HG03159 (cell line): ENCODE results near the gene SEC14L2.
"Not testable (repeated sequence)": the region's sequence is repeated elsewhere in the genome, so short reads cannot be mapped to it uniquely, and the experiment has no call there.

Source experiments
- ATAC-seq: cut with Tn5 transposase; IDR thresholded peaks from one replicate; pipeline ENCODE4 v1.9.1; 2021; ENCODE audit warnings: mild to moderate bottlenecking, moderate library complexity; ENCODE audit not compliant: unreplicated experiment

SEC14L2 gene

DNA sequence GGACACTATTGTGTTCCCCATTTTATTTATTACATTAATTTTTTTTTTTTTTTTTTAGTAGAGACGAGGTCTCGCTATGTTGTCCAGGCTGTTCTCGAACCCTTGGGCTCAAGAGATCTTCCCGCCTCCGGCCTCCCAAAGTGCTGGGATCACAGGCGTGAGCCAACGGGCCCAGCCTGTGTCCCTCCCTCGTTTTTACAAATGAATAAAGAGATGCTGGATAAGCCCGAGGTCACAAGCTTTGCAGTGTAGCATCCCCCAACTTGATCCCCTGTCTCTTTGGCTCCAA, 28.5 kb downstream of the SEC14L2 start:
- no peak for ATAC-seq

DNA sequence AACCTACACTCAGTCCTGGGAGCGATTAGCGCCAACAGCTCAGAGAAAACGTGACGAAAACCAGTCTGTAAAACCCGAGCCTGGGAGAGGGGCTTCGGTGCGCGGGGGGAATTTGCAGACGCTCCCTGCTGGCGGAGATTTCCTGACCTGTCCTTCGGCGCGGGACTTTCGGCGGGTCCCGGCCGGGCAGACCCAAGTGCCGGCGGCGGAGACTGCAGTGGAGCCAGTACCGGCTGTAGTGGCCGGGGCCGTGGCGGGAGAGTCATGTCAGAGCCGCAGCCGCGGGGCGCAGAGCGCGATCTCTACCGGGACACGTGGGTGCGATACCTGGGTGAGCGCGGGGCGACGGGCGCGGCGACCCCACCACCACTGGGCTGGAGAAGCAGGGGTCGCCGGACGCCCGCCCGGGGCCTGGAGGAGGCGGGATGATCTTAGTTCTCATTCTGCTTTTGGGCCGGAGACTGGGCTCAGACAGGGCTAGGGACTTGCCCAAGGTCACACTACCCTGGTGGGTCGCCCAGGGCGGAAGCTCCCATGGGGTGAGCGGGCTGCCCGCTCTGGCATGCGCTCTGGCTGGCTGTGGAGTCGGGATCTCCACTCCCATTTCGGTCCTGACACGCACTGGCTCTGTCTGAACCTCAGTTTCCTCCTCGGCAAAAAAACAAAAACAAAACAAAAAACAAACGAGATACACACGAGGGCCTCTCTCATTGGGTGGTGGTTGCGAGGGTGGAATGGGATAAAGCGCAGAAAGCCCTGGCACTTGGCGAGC, 29.0 kb downstream of the SEC14L2 start, which contains the start of gene MTFP1:
MTFP1 (plus strand) TSS at position 153 of the 772 bp plus-strand sequence; CDS start at position 265, 112 bp downstream.
- no peak for ATAC-seq

DNA sequence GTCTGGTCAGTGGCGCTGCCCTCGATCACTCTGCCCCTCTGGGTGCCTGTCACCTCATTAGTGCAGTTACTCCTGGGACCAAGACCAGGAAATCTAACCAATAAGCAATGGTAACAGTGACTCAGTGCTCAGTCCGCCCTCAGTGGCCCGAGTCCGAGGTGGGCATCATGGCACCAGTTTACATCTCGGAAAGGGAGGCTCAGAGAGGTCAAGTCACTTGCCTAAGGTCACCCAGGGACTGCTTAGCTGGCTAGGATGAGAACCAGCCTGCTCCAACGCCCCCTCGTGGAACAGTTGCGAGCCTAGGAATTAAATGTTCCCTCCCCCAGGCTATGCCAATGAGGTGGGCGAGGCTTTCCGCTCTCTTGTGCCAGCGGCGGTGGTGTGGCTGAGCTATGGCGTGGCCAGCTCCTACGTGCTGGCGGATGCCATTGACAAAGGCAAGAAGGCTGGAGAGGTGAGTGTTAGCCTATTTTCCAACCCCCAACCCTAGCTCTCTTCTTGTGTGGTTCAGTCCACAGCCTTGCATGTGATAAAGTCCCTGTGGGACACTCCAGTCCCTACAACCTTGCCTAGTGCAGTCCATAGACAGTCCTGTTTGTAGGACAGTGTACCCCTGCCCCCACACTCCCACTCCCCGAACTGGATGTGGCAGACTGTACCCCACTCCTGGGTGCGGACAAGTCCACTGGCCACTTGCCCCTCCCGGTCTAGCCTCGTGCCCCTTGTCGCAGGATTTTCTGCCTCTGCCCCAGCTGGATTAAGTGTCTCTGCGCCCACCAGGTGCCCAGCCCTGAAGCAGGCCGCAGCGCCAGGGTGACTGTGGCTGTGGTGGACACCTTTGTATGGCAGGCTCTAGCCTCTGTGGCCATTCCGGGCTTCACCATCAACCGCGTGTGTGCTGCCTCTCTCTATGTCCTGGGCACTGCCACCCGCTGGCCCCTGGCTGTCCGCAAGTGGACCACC, 29.9 kb downstream of the SEC14L2 start:
- ATAC-seq = no peak

DNA sequence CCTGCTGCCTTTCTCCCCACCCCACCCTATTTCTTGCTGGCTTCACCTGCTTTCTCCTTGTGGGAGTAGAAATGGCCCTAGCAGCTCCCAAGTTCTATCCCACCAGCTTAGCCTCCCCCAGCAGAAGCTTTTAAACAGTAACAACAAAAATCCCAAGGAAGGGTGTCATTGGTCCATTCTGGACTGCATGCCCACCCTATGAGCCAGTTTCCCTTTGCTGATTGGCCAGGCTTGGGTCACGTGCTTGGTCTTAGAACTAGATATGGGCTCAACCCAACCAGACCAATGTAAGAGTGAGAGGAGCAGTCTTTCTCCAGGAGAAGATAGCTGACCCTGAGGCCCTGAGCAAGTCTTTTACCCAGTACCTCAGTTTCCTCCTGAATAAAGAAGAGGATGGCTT, 31.1 kb downstream of the SEC14L2 start:
- no peak for ATAC-seq

DNA sequence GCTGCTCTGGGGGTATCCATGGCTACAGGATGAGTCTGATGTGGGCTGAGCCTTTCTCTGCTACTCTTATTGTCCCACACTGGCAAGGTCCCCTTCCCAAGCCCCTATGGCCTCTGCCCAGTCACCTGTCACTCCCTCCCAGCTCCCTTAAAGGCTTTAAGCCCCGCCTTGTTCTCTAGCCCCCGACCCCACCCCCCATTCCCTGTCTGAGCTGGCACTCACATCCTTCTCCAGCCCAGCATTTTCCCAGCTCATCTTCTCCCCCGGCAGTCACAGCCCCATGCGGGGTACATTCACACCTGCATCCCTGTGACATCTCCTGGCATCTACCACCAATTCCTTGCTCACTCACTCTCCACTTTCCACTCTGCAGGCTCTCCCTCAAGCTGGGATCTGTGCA, 33.1 kb downstream of the SEC14L2 start:
- no peak for ATAC-seq

DNA sequence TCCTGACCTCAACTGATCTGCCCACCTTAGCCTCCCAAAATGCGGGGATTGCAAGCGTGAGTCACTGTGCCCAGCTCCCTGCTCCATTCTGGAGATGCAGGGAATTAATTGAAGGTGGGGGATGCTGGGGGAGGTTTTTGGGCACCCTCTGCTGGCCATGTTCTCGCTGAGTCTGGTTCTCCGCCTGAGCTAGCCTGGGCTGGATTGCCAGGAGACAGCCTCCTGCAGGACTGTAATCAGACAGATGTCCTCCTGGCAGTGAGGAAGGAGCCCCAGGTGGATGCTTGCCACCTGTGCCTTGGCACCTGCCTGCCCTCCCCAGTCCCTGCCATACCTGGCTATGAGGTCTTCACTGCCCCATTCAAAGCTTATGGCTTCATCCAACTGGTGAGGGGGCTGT, 34.1 kb downstream of the SEC14L2 start:
- ATAC-seq = no peak

DNA sequence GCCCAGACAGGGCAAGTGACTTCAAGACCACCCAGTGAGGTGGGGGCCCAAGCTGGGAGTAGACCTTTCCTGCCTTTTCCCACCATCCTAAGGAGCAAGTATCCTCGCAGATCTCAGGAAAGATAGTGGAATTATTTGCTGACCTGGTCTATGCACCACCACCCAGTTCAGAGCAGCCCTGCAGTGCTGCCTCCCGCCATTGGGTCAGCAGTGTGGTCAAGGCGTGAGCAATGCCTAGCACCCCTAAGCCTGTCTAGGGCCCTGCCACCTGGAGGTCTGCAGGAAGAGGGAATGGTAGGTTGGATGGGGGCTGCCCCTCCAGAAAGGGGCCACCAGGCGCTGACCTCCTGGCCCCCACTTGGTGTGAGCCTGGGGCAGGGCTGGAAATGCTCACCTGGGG, 35.3 kb downstream of the SEC14L2 start:
- ATAC-seq = no peak

DNA sequence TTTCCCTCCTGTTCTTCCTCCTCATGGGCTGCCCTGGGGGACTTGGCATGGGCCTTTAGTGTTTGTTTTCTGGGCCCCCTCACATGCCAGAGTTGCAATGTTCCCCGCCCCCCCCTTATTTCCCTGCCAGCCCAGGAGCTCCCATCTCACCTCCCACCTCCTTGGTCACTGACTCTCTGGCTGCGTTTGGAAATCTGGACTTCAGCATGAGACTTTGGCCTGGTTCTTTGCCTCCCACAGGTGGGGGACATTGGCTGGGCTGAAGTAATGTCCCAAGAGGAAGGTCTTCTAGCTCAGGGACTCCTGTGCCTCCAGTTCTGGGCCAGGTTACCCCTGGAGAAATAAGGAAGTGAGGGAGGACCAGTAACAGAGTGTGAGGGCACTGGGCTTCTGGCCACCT, 35.7 kb downstream of the SEC14L2 start:
- ATAC-seq = no peak

DNA sequence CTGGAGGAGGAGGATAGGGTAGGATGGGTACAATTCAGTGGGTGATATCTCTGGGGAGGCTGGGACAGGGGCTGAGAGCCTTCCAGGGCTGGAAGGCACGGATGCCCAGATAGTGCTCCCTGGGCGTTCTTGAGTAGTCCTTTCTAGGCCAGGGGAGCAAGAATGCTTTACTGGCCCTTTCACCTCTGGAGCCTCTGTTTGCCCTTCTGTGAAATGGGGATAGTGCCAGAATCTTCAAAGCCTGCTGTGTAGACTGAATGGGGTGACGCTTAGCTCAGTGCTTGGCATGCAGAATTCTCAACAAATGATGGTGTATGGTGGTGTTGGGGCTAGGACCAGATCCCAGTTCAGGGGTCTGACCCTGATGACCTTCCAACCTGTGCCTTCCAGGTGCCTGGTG, 36.4 kb downstream of the SEC14L2 start:
- no peak for ATAC-seq

DNA sequence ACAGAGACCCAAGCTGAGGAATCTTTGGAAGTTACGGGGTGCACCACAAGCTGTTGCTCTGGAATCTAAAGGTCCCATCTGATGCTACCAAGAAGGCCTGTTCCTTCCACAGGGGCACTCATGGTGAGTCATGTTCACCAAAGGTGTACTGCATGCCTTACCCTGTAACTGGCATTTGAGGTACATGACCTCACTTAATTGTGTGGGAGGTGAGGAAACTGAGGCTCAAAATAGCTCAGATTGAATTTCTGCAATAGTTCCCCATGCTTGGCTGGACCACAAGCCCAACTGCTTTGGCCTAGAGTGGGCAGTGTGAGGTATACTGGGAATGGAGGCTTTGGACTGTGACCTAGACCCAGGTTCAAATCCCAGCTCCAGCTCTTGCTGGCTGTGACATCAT, 37.0 kb downstream of the SEC14L2 start:
- ATAC-seq = no peak

DNA sequence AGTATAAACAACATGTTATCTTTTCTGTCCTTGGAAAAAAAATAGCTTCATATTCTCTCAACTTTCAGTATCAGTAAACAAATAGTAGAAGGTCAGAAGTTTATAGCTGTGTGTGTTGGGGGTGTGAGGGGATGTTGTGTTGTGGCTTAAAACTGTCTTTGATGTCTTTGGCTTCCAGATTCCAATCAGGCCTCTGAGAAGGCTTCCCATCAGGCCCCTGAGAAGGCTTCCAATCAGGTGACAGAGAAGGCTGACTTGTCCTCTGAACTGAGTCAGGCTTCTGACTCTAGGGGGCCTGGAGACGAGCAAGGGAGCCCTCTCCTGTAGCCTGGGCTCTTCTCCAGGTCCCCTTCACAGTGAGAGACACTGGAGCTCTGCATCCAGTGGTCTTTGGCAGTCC, 38.0 kb downstream of the SEC14L2 start:
- no peak for ATAC-seq

DNA sequence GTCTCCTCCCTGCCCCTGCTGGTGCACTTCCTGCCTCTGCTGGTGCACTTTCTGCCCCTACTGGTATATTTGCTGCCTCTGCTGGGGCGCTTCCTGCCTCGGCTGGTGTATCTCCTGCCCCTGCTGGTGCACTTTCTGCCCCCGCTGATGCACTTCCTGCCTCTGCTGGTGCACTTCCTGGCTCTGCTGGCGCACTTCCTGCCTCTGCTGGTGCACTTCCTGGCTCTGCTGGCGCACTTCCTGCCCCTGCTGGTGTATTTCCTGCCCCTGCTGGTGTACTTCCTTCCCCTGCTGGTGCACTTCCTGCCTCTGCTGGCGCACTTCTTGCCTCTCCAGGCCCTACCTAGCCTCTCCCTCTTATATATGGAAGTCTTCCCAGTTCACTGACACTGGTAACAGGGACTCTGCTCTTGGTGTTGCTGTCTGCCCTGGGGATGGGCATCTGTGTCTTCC, 38.9 kb downstream of the SEC14L2 start:
- no peak for ATAC-seq

DNA sequence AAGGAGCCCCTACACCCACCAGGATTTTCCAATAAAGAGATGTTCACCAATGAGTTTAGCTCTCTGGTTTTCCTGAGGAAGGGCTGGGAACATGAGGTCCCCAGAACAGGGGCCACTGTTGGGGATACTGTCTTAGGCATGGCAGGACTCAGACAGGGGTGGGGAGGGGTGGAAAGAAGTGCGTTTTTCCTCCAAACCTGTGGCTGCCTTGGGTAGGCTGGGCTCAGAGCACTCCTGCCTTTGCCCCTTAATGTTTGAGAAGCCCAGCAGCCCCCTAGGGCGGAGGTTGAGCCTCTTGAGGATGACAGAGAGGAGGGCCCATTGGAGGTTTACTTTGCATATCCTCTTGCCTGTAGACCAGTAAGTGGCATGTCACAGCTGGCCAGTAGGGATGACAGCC, 39.4 kb downstream of the SEC14L2 start:
- no peak for ATAC-seq

DNA sequence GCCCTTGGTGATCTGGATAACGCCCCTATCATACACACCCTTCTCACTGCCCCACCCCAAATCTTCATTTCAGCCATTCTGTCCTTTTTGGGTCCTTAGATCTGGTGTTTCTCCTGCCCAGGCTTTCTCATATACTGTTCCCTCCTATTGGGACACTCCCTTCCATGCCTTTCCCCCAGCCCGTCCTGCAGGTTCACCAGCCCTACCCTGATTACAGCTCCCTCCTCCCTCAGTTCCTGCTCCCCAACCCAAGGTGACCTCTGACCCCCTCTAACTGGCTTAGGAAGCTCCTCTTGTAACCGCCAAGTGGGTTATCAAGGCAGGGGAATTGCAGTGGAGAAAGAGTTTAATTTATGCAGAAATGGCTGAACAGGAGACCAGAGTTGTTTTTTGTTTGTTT, 41.7 kb downstream of the SEC14L2 start:
- ATAC-seq = no peak

DNA sequence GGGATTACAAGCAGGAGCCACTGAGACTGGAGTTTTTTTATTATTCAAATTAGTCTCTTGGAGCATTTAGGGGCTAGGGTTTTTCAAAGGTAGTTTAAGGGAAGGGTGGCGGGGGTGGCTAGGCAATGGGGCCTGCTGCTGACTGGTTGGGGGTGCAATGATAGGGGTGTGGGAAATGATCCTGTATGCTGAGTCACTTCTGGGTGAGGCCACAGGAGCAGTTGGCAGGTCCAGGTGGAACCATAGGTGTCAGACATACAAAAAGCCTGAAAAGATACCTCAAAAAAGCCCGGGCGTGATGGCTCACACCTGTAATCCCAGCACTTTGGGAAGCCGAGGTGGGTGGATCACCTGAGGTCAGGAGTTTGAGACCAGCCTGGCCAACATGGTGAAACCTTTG, 42.4 kb downstream of the SEC14L2 start:
- no peak for ATAC-seq

DNA sequence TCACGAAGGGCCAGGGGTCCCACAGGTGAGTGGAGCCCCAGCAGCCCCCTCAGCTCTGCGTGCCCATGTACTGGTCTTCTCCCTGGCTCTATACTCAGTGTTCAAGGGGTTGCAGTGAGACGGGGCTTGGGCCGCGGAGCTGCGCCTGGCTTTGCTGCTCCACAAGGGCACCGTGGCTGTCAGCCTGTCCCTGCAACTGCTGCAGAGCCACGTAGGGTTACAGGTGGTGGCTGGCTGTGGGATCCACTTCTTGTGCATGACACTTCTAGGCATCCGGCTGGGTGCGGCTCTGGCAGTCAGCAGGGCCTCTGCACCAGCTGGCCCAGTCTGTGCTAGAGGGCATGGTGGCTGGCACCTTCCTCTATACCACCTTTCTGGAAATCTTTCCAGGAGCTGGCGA, 43.0 kb downstream of the SEC14L2 start:
- ATAC-seq = no peak

DNA sequence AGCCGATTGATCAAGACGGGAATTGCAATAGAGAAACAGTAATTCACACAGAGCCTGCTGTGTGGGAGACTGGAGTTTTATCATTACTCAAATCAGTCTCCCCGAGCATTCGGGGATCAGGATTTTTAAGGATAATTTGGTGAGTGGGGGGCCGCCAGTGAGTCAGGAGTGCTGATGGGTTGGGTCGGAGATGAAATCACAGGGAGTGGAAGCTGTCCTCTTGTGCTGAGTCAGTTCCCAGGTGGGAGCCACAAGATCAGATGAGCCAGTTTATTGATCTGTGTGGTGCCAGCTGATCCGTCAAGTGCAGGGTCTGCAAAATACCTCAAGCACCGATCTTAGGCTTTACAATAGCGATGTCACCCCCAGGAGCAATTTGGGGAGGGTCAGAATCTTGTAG, 44.3 kb downstream of the SEC14L2 start:
- no peak for ATAC-seq

DNA sequence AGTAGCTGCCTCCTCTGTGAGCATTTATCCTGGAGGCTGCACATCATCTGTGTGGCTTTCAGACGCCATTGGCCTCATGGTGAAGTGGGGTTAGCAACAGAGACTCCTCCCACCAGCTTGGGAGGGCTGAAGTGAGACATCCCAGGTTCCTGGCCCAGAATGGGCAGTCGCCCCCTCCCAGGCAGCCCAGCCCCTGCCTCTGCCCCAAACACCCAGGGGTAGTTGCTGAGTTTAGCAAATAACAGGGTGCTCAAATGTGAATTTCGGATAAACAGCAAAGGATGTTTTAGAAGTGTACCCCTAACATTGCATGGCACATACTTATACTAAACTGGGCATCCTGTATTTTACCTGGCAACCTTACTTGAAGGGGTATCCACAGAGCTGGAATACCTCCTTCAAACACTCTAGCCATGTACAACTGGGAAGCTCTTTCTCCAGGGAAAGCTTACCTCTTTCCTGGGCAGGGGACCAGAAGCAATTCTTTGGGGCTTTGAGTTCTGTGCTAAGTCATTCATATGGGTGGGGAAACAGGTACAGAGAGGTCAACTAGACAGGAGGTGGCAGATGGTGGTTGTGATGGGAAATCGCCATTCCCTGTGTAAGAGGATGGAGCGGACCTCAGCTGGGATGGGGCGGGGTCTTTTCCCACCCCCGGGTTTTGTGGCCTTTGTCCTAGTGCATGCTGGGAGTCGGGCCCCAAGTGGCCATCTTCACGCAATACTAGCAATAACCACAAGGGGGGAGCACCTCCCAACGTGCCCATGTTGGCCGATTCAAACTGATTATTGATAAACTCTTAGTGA, 48.0 kb downstream of the SEC14L2 start:
- peak; percentile 54 for ATAC-seq

DNA sequence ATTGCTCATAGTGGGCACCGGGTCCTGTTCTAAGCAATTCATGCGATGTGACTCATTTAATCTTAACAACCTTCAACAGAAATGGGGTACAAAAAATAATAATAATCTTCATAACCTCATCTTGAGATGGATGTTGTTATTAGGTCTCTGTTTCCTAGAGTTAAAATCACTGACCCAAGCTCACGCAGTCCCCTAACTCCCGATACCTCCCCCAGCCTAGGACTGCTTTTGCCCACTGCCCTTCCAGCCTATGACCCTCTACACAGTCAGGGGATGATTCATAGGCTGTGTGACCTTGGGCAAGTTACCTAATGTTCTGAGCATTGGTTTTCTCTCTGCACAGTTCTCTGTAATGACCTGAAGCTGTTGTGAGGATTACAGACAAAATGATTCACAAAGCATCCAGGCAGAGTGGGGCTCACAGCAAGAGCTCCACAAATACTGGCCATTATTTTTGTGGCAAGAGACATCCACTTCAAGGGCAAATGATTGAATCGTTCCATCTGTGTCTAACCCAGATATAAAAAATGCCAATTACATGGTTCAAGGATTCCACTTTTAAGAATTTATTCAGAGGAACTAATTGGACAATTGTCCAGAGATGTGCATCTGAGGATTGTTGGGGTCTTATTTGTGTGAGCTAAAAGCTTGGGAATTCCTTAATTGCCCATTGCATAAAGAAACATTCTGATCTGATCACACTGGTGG, 48.8 kb downstream of the SEC14L2 start:
- ATAC-seq = no peak

DNA sequence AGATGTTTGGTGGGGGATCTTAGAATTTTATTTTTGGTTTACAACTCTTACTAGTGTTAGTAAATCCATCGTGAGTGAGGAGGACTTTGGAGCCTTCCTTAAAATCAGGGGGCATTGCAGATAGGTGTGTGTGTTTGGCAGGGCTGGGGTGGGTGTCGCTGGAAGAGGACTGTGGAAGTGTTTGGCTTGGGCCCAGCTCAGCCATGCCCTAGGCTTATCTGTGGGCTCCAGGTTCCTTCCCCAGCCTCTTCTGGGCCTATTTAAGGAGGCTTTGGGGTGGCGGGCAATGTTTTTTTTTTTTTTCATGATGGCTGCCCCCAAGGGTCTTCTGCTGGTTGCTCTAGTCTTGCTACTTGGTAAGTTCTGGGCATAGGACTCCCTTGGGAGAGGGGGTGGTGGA, 50.8 kb downstream of the SEC14L2 start:
- ATAC-seq = no peak

DNA sequence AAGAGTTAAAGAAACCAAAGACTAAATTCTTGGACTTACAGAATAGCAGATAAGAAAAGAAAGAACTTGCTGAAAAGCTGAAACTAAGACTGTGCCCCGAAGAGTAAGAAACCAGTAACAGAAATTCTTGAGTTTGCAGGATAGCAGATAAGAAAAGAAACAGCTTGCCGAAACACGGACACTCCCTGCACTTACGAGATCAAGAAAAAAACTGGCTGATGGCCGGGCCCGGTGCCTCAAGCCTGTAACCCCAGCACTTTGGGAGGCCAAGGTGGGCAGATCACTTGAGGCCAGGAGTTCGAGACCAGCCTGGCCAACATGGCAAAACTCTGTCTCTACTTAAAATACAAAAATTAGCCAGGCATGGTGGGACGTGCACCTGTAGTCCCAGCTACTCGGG, 54.7 kb downstream of the SEC14L2 start:
- not testable (repeated sequence) for ATAC-seq
